ENCODE results near the gene PLCL2.

The PLCL2 gene

GRCh38 chr3:17062736-17063135, 178.0 kb downstream of the PLCL2 start:
- Histone ChIP-seq H3K36me3 (ENCODE audit: insufficient read depth, low read length) (no peaks in the 10 kb centered on the region), H3K4me3 (ENCODE audit: low read depth in 1 of 2, low read length in 2 of 2) (no peak overlapping the region), H3K9me3 (ENCODE audit: insufficient read depth, low read length, severe bottlenecking) (no peaks in the 10 kb centered on the region), H2AFZ (ENCODE audit: low read depth, low read length) (no peak overlapping the region), H4K20me1 (ENCODE audit: insufficient read depth, low read length) (no peaks in the 10 kb centered on the region), H3K9ac (ENCODE audit: low read depth, low read length) (no peak overlapping the region), H3K4me1 (ENCODE audit: insufficient read depth, low read length) (no peaks in the 10 kb centered on the region), H3K4me2 (ENCODE audit: insufficient read depth, low read length) (no peak overlapping the region), H3K27me3 (ENCODE audit: insufficient read depth, low read length, poor library complexity) (no peaks in the 10 kb centered on the region), H3K79me2 (ENCODE audit: insufficient read depth, low read length) (no peaks in the 10 kb centered on the region), H3K27ac (ENCODE audit: low read length) (no peak overlapping the region)
- ATAC-seq (ENCODE audit: insufficient read depth, low read depth), result no peak
- TF ChIP-seq CTCF (IDR thresholded peaks at IDR 0.05; ENCODE audit: borderline replicate concordance, extremely low read depth, low read length, poor library complexity, severe bottlenecking) (no peak), EZH2 (IDR thresholded peaks at IDR 0.05; ENCODE audit: borderline replicate concordance, low read depth, low read length, severe bottlenecking) (no peak)
- no peak for DNase-seq

GRCh38 chr3:17063596-17063995, 178.8 kb downstream of the PLCL2 start:
- Histone ChIP-seq H3K4me1 (ENCODE audit: insufficient read depth, low read length) (no peaks in the 10 kb centered on the region), H3K9ac (ENCODE audit: low read depth, low read length) (no peak overlapping the region), H3K79me2 (ENCODE audit: insufficient read depth, low read length) (no peaks in the 10 kb centered on the region), H2AFZ (ENCODE audit: low read depth, low read length) (no peak overlapping the region), H4K20me1 (ENCODE audit: insufficient read depth, low read length) (no peaks in the 10 kb centered on the region), H3K4me3 (ENCODE audit: low read depth in 1 of 2, low read length in 2 of 2) (no peak overlapping the region), H3K4me2 (ENCODE audit: insufficient read depth, low read length) (no peak overlapping the region), H3K27me3 (ENCODE audit: insufficient read depth, low read length, poor library complexity) (no peaks in the 10 kb centered on the region), H3K9me3 (ENCODE audit: insufficient read depth, low read length, severe bottlenecking) (no peaks in the 10 kb centered on the region), H3K36me3 (ENCODE audit: insufficient read depth, low read length) (peaks cover 4% of the 10 kb centered on the region; the same call in 1 of the 2 replicates), H3K27ac (ENCODE audit: low read length) (no peak overlapping the region)
- DNase-seq (no peak), ATAC-seq (ENCODE audit: insufficient read depth, low read depth) (no peak)
- TF ChIP-seq CTCF (IDR thresholded peaks at IDR 0.05; ENCODE audit: borderline replicate concordance, extremely low read depth, low read length, poor library complexity, severe bottlenecking), result no peak
- TF ChIP-seq EZH2 (IDR thresholded peaks at IDR 0.05; ENCODE audit: borderline replicate concordance, low read depth, low read length, severe bottlenecking), result no peak

- H3K9ac ChIP-seq (ENCODE audit: low read depth, low read length), result no peak overlapping the region
- H3K27me3 ChIP-seq (ENCODE audit: insufficient read depth, low read length, poor library complexity), result no peaks in the 10 kb centered on the region
- TF ChIP-seq EZH2 (IDR thresholded peaks at IDR 0.05; ENCODE audit: borderline replicate concordance, low read depth, low read length, severe bottlenecking) (no peak), CTCF (IDR thresholded peaks at IDR 0.05; ENCODE audit: borderline replicate concordance, extremely low read depth, low read length, poor library complexity, severe bottlenecking) (no peak)
- no peaks in the 10 kb centered on the region for H3K9me3 ChIP-seq (ENCODE audit: insufficient read depth, low read length, severe bottlenecking)
- DNase-seq (no peak), ATAC-seq (ENCODE audit: insufficient read depth, low read depth) (no peak)
- no peaks in the 10 kb centered on the region for H4K20me1 ChIP-seq (ENCODE audit: insufficient read depth, low read length)
- no peak overlapping the region for H3K4me2 ChIP-seq (ENCODE audit: insufficient read depth, low read length)
- H3K27ac ChIP-seq (ENCODE audit: low read length), result no peak overlapping the region
- peaks cover 4% of the 10 kb centered on the region; the same call in 1 of the 2 replicates for H3K36me3 ChIP-seq (ENCODE audit: insufficient read depth, low read length)
- H3K79me2 ChIP-seq (ENCODE audit: insufficient read depth, low read length), result no peaks in the 10 kb centered on the region
- H2AFZ ChIP-seq (ENCODE audit: low read depth, low read length), result no peak overlapping the region
- no peak overlapping the region for H3K4me3 ChIP-seq (ENCODE audit: low read depth in 1 of 2, low read length in 2 of 2)
- no peaks in the 10 kb centered on the region for H3K4me1 ChIP-seq (ENCODE audit: insufficient read depth, low read length)
Measured at GRCh38 chr3:17065315-17065714, 180.6 kb downstream of the PLCL2 start.

GRCh38 chr3:17065881-17066280, 181.1 kb downstream of the PLCL2 start:
- Histone ChIP-seq H3K4me3 (ENCODE audit: low read depth in 1 of 2, low read length in 2 of 2) (no peak overlapping the region), H4K20me1 (ENCODE audit: insufficient read depth, low read length) (no peaks in the 10 kb centered on the region), H3K36me3 (ENCODE audit: insufficient read depth, low read length) (peaks cover 7% of the 10 kb centered on the region; the same call in 1 of the 2 replicates), H3K9me3 (ENCODE audit: insufficient read depth, low read length, severe bottlenecking) (no peaks in the 10 kb centered on the region), H3K9ac (ENCODE audit: low read depth, low read length) (no peak overlapping the region), H3K4me2 (ENCODE audit: insufficient read depth, low read length) (no peak overlapping the region), H3K79me2 (ENCODE audit: insufficient read depth, low read length) (no peaks in the 10 kb centered on the region), H3K27me3 (ENCODE audit: insufficient read depth, low read length, poor library complexity) (no peaks in the 10 kb centered on the region), H3K4me1 (ENCODE audit: insufficient read depth, low read length) (no peaks in the 10 kb centered on the region), H3K27ac (ENCODE audit: low read length) (no peak overlapping the region), H2AFZ (ENCODE audit: low read depth, low read length) (no peak overlapping the region)
- DNase-seq (no peak), ATAC-seq (ENCODE audit: insufficient read depth, low read depth) (no peak)
- TF ChIP-seq CTCF (IDR thresholded peaks at IDR 0.05; ENCODE audit: borderline replicate concordance, extremely low read depth, low read length, poor library complexity, severe bottlenecking) (no peak), EZH2 (IDR thresholded peaks at IDR 0.05; ENCODE audit: borderline replicate concordance, low read depth, low read length, severe bottlenecking) (no peak)

Data from DND-41 (cell line).